GM12873 (cell line): ENCODE results near the gene DHX57.

Source experiments
- CTCF ChIP-seq: IDR thresholded peaks from 2 replicates; pipeline ENCODE4 v1.5.1; 2012; ENCODE audit warnings: low read depth, mild to moderate bottlenecking, moderate library complexity, low read length, control low read depth; ENCODE audit not compliant: insufficient read depth; ENCODE audit errors: missing control alignments

Gene DHX57

GRCh38 chr2:38887347-38887746 is 11.6 kb upstream of the DHX57 start:
- TF ChIP-seq CTCF: no peak

GRCh38 chr2:38886063-38886462 is 10.3 kb upstream of the DHX57 start:
- TF ChIP-seq CTCF: no peak

DNA sequence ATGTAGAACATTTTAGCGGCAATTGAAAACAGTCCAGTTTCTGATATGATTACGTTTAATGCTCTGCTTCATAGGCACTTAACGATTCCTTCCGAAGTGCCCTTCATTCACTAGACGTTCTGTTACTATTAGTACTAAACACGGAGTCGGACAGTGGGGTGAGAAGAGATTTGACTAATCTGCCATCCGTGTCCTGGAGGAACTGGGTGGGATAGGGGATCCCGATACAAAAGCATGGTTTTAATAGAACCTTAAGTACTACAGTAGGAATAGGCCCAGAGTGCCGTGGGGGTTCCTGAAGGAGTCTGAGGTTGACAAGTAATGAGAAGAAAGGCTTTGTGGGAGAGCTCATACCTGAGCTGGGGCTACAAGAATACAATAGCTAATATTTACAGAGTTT is 673 bp upstream of the DHX57 start:
- no peak for TF ChIP-seq CTCF

GRCh38 chr2:38875227-38875575 is 533 bp downstream of the DHX57 start:
- no peak for TF ChIP-seq CTCF

DNA sequence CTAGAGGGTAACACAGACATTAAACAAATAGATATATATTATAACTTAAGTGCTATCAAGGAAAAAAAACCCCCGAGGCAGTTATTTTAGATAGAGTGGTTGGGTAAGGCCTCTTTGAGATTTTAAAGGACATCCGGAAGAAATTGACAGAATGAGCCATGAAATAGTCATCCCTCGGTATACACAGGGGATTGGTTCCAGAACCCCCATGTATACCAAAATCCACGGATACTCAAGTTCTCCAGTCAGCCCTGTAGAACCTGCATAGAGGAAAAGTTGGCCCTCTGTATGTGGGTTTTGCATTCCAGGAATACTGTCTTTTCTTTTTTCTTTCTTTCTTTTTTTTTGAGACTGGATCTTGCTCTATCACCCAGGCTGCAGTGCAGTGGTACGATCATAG is 2.0 kb downstream of the DHX57 start:
- TF ChIP-seq CTCF: no peak

GRCh38 chr2:38871432-38871831 is 4.3 kb downstream of the DHX57 start:
- no peak for TF ChIP-seq CTCF

DNA sequence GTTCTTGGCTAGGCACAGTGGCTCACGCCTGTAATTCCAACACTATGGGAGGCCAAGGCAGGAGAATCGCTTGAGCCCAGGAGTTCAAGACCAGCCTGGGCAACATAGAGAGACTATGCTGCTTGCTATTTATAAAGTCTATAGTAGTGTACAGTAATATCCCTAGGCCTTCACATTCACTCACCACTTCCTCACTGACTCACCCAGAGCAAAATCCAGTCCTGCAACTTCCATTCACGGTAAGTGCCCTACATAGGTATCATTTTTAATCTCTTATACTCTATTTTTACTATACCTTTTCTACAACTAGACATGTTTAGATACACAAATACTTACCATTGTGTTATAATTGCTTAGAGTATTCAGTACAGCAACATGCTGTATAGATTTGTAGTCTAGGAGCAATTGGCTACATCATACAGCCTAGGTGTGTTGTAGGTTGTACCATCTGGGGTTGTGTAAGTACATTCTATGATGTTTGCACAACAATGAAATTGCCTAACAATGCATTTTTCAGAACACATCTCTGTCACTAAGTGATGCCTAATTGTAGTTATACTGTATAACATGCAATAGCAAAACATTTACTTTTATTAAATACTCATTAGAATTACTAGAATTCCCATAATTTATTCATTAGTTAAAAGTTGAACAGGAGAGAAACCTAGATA is 8.8 kb downstream of the DHX57 start:
- TF ChIP-seq CTCF: no peak
